Measurements from ENCODE around the gene PLRG1.
"Not testable (repeated sequence)": the region's sequence is repeated elsewhere in the genome, so short reads cannot be mapped to it uniquely, and the experiment has no call there.

PLRG1 gene

GRCh38 chr4:154549894-154550790 lies at the start of gene PLRG1:
Gene PLRG1 (minus strand): TSS chr4:154550400. CDS start chr4:154550308, 92 bp downstream.
- Histone ChIP-seq H4K20me1 (ENCODE audit: control insufficient read depth, insufficient read depth, low read depth, low read length) (no peaks in the 10 kb centered on the region), H3K9me2 (replicated peaks; ENCODE audit: control insufficient read depth, low read length) (no peaks in the 10 kb centered on the region), H3K4me1 (ENCODE audit: control insufficient read depth, low read length) (peaks cover 17% of the 10 kb centered on the region), H3K79me2 (ENCODE audit: control insufficient read depth, low read length) (peaks cover 25% of the 10 kb centered on the region), H3K9me3 (ENCODE audit: control insufficient read depth, insufficient read depth, low read length) (no peaks in the 10 kb centered on the region), H3K27ac (ENCODE audit: low read depth, low read length) (no peak within 1 kb of the TSS), H3K4me2 (ENCODE audit: low read length) (peak within 1 kb of the TSS; percentile 73), H3K36me3 (ENCODE audit: control insufficient read depth, low read length) (peaks cover 38% of the 10 kb centered on the region), H3F3A (ENCODE audit: control insufficient read depth, insufficient read depth) (no peaks in the 10 kb centered on the region; the same call in 1 of the 2 replicates), H3K27me3 (ENCODE audit: control insufficient read depth, low read length) (no peaks in the 10 kb centered on the region), H3K4me3 (ENCODE audit: low read length) (peak within 1 kb of the TSS; percentile 93)
- no peak for TF ChIP-seq EZH2phosphoT487 (IDR thresholded peaks at IDR 0.05; ENCODE audit: borderline replicate concordance, low read length)
- no peak for TF ChIP-seq CTCF (IDR thresholded peaks at IDR 0.05; ENCODE audit: low read depth, low read length, poor library complexity, severe bottlenecking)

GRCh38 chr4:154597798-154598774 lies 47.9 kb upstream of the PLRG1 start:
- H4K20me1 ChIP-seq (ENCODE audit: control insufficient read depth, insufficient read depth, low read depth, low read length) = no peaks in the 10 kb centered on the region
- no peaks in the 10 kb centered on the region for H3K9me2 ChIP-seq (replicated peaks; ENCODE audit: control insufficient read depth, low read length)
- H3K4me2 ChIP-seq (ENCODE audit: low read length) = no peak overlapping the region

GRCh38 chr4:154597281-154597680 lies 47.1 kb upstream of the PLRG1 start:
- not testable (repeated sequence) for H3K4me1 ChIP-seq (ENCODE audit: control insufficient read depth, low read length); H3K9me3 ChIP-seq (ENCODE audit: control insufficient read depth, insufficient read depth, low read length); H3K27ac ChIP-seq (ENCODE audit: low read depth, low read length); H3K36me3 ChIP-seq (ENCODE audit: control insufficient read depth, low read length); H3K79me2 ChIP-seq (ENCODE audit: control insufficient read depth, low read length); H3K4me3 ChIP-seq (ENCODE audit: low read length); H4K20me1 ChIP-seq (ENCODE audit: control insufficient read depth, insufficient read depth, low read depth, low read length); H3F3A ChIP-seq (ENCODE audit: control insufficient read depth, insufficient read depth); H3K4me2 ChIP-seq (ENCODE audit: low read length); H3K27me3 ChIP-seq (ENCODE audit: control insufficient read depth, low read length); H3K9me2 ChIP-seq (replicated peaks; ENCODE audit: control insufficient read depth, low read length)

More at GRCh38 chr4:154597798-154598774, 47.9 kb upstream of the PLRG1 start:
- Histone ChIP-seq H3K27me3 (ENCODE audit: control insufficient read depth, low read length) (no peaks in the 10 kb centered on the region), H3K27ac (ENCODE audit: low read depth, low read length) (no peak overlapping the region), H3K36me3 (ENCODE audit: control insufficient read depth, low read length) (no peaks in the 10 kb centered on the region), H3K9me3 (ENCODE audit: control insufficient read depth, insufficient read depth, low read length) (no peaks in the 10 kb centered on the region), H3K4me3 (ENCODE audit: low read length) (no peak overlapping the region), H3F3A (ENCODE audit: control insufficient read depth, insufficient read depth) (no peaks in the 10 kb centered on the region), H3K4me1 (ENCODE audit: control insufficient read depth, low read length) (no peaks in the 10 kb centered on the region), H3K79me2 (ENCODE audit: control insufficient read depth, low read length) (no peaks in the 10 kb centered on the region)
- TF ChIP-seq CTCF (IDR thresholded peaks at IDR 0.05; ENCODE audit: low read depth, low read length, poor library complexity, severe bottlenecking) = no peak
- no peak for TF ChIP-seq EZH2phosphoT487 (IDR thresholded peaks at IDR 0.05; ENCODE audit: borderline replicate concordance, low read length)
